NT2/D1 (cell line): ENCODE results near the gene WNK2.

Experiments used
- DNase-seq: peaks from one replicate; pipeline ENCODE4 v3.0.0-alpha.2; 2011; ENCODE audit warnings: low read depth, low spot score
- H3K27me3 ChIP-seq: 2 replicates; pipeline ENCODE4 v1.6.0; 2011; ENCODE audit warnings: mild to moderate bottlenecking; ENCODE audit not compliant: insufficient read length, insufficient read depth
- H3K36me3 ChIP-seq: 2 replicates; pipeline ENCODE4 v1.6.1; 2011; ENCODE audit warnings: mild to moderate bottlenecking, low read length, mixed read lengths; ENCODE audit not compliant: insufficient read depth, insufficient read length
- H3K4me1 ChIP-seq: 2 replicates; pipeline ENCODE4 v1.5.1; 2011; ENCODE audit not compliant: insufficient read depth, insufficient read length
- H3K4me3 ChIP-seq: 2 replicates; pipeline ENCODE4 v1.5.1; 2011; ENCODE audit warnings: low read depth; ENCODE audit not compliant: insufficient read length
- H3K9ac ChIP-seq: 2 replicates; pipeline ENCODE4 v1.6.0; 2011; ENCODE audit warnings: low read depth; ENCODE audit not compliant: insufficient read length
- H3K9me3 ChIP-seq: 2 replicates; pipeline ENCODE4 v1.5.1; 2011; ENCODE audit warnings: mild to moderate bottlenecking, low read length; ENCODE audit not compliant: insufficient read depth
- SUZ12 ChIP-seq: IDR thresholded peaks from 2 replicates; pipeline ENCODE4 v1.6.1; 2011; ENCODE audit not compliant: insufficient read length, insufficient read depth; ENCODE audit errors: extremely low read depth
- YY1 ChIP-seq: IDR thresholded peaks from 2 replicates; pipeline ENCODE4 v1.6.1; 2011; ENCODE audit not compliant: insufficient read length, insufficient read depth
- ZNF274 ChIP-seq: IDR thresholded peaks from 2 replicates; pipeline ENCODE4 v1.6.1; 2011; ENCODE audit warnings: mild to moderate bottlenecking, low read depth, low read length

The WNK2 gene

GRCh38 chr9:93300585-93301081, 116.7 kb downstream of the WNK2 start:
- H3K4me1 ChIP-seq = peaks cover 23% of the 10 kb centered on the region
- DNase-seq = no peak
- no peak overlapping the region for H3K9ac ChIP-seq
- H3K9me3 ChIP-seq = no peaks in the 10 kb centered on the region
- H3K27me3 ChIP-seq = no peaks in the 10 kb centered on the region
- H3K36me3 ChIP-seq = peaks cover 4% of the 10 kb centered on the region
- TF ChIP-seq SUZ12 (no peak), YY1 (no peak), ZNF274 (no peak)
- no peak overlapping the region for H3K4me3 ChIP-seq

GRCh38 chr9:93301291-93301811, 117.4 kb downstream of the WNK2 start:
- no peak overlapping the region for H3K4me3 ChIP-seq
- H3K9me3 ChIP-seq = no peaks in the 10 kb centered on the region
- DNase-seq = no peak
- no peaks in the 10 kb centered on the region for H3K27me3 ChIP-seq
- TF ChIP-seq YY1 (no peak), SUZ12 (no peak), ZNF274 (no peak)
- peaks cover 4% of the 10 kb centered on the region for H3K36me3 ChIP-seq
- H3K4me1 ChIP-seq = peaks cover 29% of the 10 kb centered on the region
- no peak overlapping the region for H3K9ac ChIP-seq

- no peak overlapping the region for H3K4me3 ChIP-seq
- TF ChIP-seq SUZ12 (no peak), YY1 (no peak), ZNF274 (no peak)
- H3K9me3 ChIP-seq = no peaks in the 10 kb centered on the region
- H3K9ac ChIP-seq = no peak overlapping the region
- H3K27me3 ChIP-seq = no peaks in the 10 kb centered on the region
- DNase-seq = no peak
- peaks cover 4% of the 10 kb centered on the region for H3K36me3 ChIP-seq
- peaks cover 32% of the 10 kb centered on the region for H3K4me1 ChIP-seq
These were observed 118.1 kb downstream of the WNK2 start for GRCh38 chr9:93301911-93302541.

GRCh38 chr9:93302586-93303257, 118.8 kb downstream of the WNK2 start:
- peaks cover 33% of the 10 kb centered on the region for H3K4me1 ChIP-seq

GRCh38 chr9:93303258-93303771, 119.4 kb downstream of the WNK2 start:
- H3K9ac ChIP-seq = peak overlapping the region; percentile 17
- no peaks in the 10 kb centered on the region for H3K9me3 ChIP-seq
- H3K36me3 ChIP-seq = peaks cover 4% of the 10 kb centered on the region
- no peak overlapping the region for H3K4me3 ChIP-seq
- peaks cover 34% of the 10 kb centered on the region for H3K4me1 ChIP-seq
- H3K27me3 ChIP-seq = no peaks in the 10 kb centered on the region
- DNase-seq = no peak
- TF ChIP-seq YY1 = no peak
- TF ChIP-seq SUZ12 = no peak

More at GRCh38 chr9:93302586-93303257, 118.8 kb downstream of the WNK2 start:
- no peak overlapping the region for H3K9ac ChIP-seq
- no peaks in the 10 kb centered on the region for H3K9me3 ChIP-seq
- H3K36me3 ChIP-seq = peaks cover 4% of the 10 kb centered on the region
- no peak overlapping the region for H3K4me3 ChIP-seq
- no peaks in the 10 kb centered on the region for H3K27me3 ChIP-seq
- DNase-seq = peak; percentile 59
- no peak for TF ChIP-seq SUZ12

GRCh38 chr9:93303806-93304573, 120.1 kb downstream of the WNK2 start:
- Histone ChIP-seq H3K9me3 (no peaks in the 10 kb centered on the region), H3K4me3 (no peak overlapping the region), H3K4me1 (peaks cover 32% of the 10 kb centered on the region), H3K36me3 (peaks cover 4% of the 10 kb centered on the region), H3K9ac (no peak overlapping the region), H3K27me3 (no peaks in the 10 kb centered on the region)
- TF ChIP-seq SUZ12 = no peak
- TF ChIP-seq YY1 = no peak
- no peak for TF ChIP-seq ZNF274
- no peak for DNase-seq
